VCaP (cell line): ENCODE results near the gene PLEKHM1.
A peak's percentile ranks its signal among the peaks of the same experiment; 100 is the strongest.

Experiments
- H3K27ac ChIP-seq: fragments of 450-650 bp; 2 replicates; pipeline ENCODE4 v1.5.1; 2017
- TF ChIP-seq, protein P1 (sequence below): fragments of 450-650 bp; conservative IDR thresholded peaks from 2 replicates; pipeline ENCODE4 v1.5.1; 2017; ENCODE audit warnings: mild to moderate bottlenecking, moderate library complexity

Gene PLEKHM1

GRCh38 chr17:45405250-45406086 is 85.1 kb downstream of the PLEKHM1 start:
- TF ChIP-seq, protein P1, sequence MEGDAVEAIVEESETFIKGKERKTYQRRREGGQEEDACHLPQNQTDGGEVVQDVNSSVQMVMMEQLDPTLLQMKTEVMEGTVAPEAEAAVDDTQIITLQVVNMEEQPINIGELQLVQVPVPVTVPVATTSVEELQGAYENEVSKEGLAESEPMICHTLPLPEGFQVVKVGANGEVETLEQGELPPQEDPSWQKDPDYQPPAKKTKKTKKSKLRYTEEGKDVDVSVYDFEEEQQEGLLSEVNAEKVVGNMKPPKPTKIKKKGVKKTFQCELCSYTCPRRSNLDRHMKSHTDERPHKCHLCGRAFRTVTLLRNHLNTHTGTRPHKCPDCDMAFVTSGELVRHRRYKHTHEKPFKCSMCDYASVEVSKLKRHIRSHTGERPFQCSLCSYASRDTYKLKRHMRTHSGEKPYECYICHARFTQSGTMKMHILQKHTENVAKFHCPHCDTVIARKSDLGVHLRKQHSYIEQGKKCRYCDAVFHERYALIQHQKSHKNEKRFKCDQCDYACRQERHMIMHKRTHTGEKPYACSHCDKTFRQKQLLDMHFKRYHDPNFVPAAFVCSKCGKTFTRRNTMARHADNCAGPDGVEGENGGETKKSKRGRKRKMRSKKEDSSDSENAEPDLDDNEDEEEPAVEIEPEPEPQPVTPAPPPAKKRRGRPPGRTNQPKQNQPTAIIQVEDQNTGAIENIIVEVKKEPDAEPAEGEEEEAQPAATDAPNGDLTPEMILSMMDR, result no peak
- no peak overlapping the region for H3K27ac ChIP-seq

GRCh38 chr17:45404870-45405249 is 85.7 kb downstream of the PLEKHM1 start:
- H3K27ac ChIP-seq, result no peak overlapping the region
- TF ChIP-seq, protein P1, result no peak

- H3K27ac ChIP-seq, result no peak overlapping the region
- TF ChIP-seq, protein P1, result no peak
These were observed 86.5 kb downstream of the PLEKHM1 start for GRCh38 chr17:45403906-45404490.

DNA sequence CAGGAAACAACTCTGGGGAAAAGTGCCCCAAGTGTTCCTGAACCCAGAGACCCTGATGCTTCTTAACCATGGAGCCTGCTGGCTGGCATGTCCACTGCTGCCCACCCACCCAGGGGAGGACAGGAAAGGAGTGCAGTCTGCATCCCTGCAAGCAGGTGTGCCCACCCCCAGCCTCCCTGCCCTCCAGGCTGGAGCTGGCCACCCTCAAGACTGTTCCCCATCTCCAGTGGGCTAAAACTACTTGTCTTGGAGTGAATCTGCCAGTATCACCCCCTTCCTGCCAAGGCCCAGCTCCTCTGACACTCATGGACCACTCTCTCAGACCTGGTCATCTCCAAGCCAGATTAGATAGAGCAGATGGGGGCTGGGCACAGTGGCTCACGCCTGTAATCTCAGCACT is 87.6 kb downstream of the PLEKHM1 start:
- H3K27ac ChIP-seq, result no peak overlapping the region
- TF ChIP-seq, protein P1, result no peak

DNA sequence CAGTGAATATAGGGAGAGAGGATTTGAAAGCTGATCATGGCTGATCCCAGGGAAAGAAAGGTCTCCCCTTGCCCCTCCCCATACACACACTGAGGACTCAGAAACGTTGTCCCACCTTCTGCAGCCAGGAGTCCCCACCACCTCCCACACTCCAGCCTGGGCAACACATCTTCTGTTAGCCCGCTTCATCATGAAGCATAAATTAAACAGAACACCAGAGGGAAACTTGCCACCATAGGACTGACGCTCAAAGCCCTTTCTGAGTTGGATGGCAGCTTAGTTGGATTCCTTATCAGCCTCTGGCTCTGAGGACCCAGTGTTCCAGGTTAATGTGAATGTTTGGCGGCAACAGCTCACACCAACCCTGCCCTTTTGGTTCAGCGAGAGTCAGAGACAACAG is 91.7 kb downstream of the PLEKHM1 start:
- H3K27ac ChIP-seq, result no peak overlapping the region
- TF ChIP-seq, protein P1, result no peak

GRCh38 chr17:45397796-45398195 is 92.7 kb downstream of the PLEKHM1 start:
- H3K27ac ChIP-seq, result peak overlapping the region; percentile 22
- TF ChIP-seq, protein P1, result no peak

DNA sequence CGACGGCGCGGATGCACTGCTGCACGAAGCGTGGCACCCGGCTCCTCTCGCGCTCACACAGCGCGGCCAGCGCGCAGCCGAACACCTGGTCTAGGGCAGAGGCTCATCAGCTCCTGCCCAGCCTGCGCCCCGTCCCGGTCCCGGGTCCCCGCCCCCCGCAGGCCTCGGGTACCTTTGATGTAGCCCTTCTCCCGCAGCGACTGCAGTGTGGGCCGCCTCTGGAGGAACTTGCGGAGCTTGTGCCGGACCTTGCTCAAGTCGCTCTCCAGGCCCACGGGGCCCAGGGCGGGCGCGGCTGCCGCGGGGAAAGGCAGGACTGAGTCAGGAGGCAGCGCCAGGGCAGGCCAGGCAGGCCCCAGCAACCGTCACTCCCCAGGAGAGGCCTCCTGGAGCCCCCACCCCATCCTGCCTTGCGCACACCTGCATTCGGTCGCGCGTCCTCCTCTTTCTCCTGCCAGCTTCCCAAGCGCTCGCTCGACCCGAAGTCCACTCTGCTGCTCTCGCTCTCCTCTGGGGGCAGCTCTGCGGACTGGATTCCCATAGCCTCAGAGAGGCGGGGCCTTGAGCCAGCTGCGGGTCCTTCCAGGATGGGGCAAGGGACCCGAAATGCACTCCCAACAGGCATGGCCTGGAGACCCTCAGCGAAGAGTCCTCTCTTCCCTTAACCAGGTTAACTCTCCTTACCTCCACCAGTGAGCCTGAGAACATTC is 93.9 kb downstream of the PLEKHM1 start:
- H3K27ac ChIP-seq, result peak overlapping the region; percentile 22
- TF ChIP-seq, protein P1, result no peak
